Kidney (tissue), 14 donors: ENCODE results near the gene ABCB9. TPM values are rescaled to one million over a fixed set of nuclear protein-coding genes. Genes with fewer than 3 reads are reported as not detected.

Experiments used
- DNase-seq, 5 donors: peaks; one replicate each; pipeline ENCODE4 v3.0.0-alpha.2; 2013 to 2020
- FAIRE-seq: peaks from 2 replicates; lab custom pipeline; 2012; peaks lifted over from hg19 to GRCh38; lab: Jason Lieb, UNC
- H3K27ac ChIP-seq, 2 donors: one replicate each; pipeline ENCODE4 v1.7.0; 2013; ENCODE audit warnings: low read depth in 2 of 2, low read length in 2 of 2, inconsistent platforms in 1 of 2
- H3K27me3 ChIP-seq: one replicate; pipeline ENCODE4 v1.7.1; 2013; ENCODE audit warnings: low read length, inconsistent platforms; ENCODE audit not compliant: control insufficient read depth, insufficient read depth
- H3K36me3 ChIP-seq, 3 donors: one replicate each; pipeline versions ENCODE4 v1.7.0 to v1.7.1; 2013; ENCODE audit warnings: low read length in 3 of 3, control low read depth in 1 of 3, inconsistent platforms in 1 of 3; ENCODE audit not compliant: insufficient read depth in 3 of 3, control insufficient read depth in 2 of 3
- H3K4me1 ChIP-seq, 3 donors: one replicate each; pipeline versions ENCODE4 v1.7.0 to v1.7.1; 2013; ENCODE audit warnings: low read length in 3 of 3, inconsistent platforms in 1 of 3, low read depth in 1 of 3; ENCODE audit not compliant: control insufficient read depth in 2 of 3, insufficient read depth in 2 of 3
- H3K4me3 ChIP-seq, 3 donors: one replicate each; pipeline versions ENCODE4 v1.7.0 to v1.8.1; 2013; ENCODE audit warnings: low read length in 3 of 3, control low read depth in 1 of 3, inconsistent platforms in 1 of 3
- H3K9ac ChIP-seq, 3 donors: one replicate each; pipeline versions ENCODE4 v1.7.0 to v1.7.1; 2013; ENCODE audit warnings: low read length in 3 of 3, control low read depth in 1 of 3, inconsistent platforms in 1 of 3
- H3K9me3 ChIP-seq, 3 donors: one replicate each; pipeline versions ENCODE4 v1.7.0 to v1.7.1; 2013; ENCODE audit warnings: low read length in 3 of 3, control low read depth in 1 of 3, inconsistent platforms in 1 of 3; ENCODE audit not compliant: control insufficient read depth in 2 of 3, insufficient read depth in 1 of 3
- intact Hi-C: fragments of 100-400 bp; cut with DNase I; formaldehyde crosslinking; loops from one replicate; pipeline ENCODE4 v1.11.1; 2022
- polyA plus RNA-seq: library from polyadenylated mRNA; stranded (reverse); fragments of 350-450 nt; fragmentation: Illumina TruSeq; extraction: RNeasy Lipid Tissue Mini Kit (QIAGEN cat#74804); gene quantifications from one replicate; pipeline ENCODE4 v1.2.3, GENCODE V29; 2014; ENCODE audit warnings: low read depth, low replicate concordance; ENCODE audit not compliant: insufficient read depth
- total RNA-seq: library from RNA; stranded (reverse); fragmentation: NEBNext Ultra II Directional; extraction: Animal tissue kit (Norgen Biotek cat#: 25700); gene quantifications from one replicate; pipeline ENCODE4 v1.2.1, GENCODE V29; 2021
- TF ChIP-seq, protein P1 (sequence below): IDR thresholded peaks from 3 replicates; pipeline ENCODE4 v1.5.1; 2012; ENCODE audit warnings: mild to moderate bottlenecking, moderate library complexity, borderline replicate concordance; ENCODE audit not compliant: insufficient read depth; ENCODE audit errors: extremely low read depth
- donor health status: control.
- donor health status: control.
- donor health status: control.
- donor health status: control.
- donor health status: control.
- donor health status: DM: yes; HTN: yes; CAD: no.
- donor health status: Normal renal cell carcinoma (clear cell type).

The ABCB9 gene
- total and polyA plus RNA-seq, 2 donors from 2014 or later, result 4.6 to 7.6 TPM

DNA sequence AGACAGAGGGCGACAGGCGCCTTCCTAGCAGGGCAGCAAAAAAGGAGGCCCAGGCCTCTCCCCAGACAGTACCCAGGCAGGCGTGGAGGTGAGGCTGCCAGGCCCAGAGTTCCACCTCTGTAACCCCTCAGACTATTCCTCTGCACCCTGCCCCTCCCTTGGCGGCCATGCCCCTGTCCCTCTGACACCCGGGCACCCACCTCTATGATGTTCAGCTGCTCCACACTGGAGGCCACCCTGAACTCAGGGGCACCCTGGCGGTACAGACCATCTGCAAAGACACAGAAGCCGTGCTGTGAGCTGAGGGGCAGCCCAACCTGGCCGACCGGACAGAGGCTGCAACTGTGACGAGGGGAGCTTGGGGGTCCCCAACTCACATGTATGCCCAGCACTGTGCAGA lies 34.3 kb upstream of the ABCB9 start:
- intact Hi-C loops, result no loop called here
- Histone ChIP-seq H3K27me3 (no peaks in the 10 kb centered on the region), H3K27ac (no peak overlapping the region), H3K36me3 (peaks cover 0 to 16% (median 5%) of the 10 kb centered on the region in 3 donors), H3K4me3 (no peak overlapping the region), H3K9ac (no peak overlapping the region), H3K4me1 (peaks cover 0 to 11% (median 0%) of the 10 kb centered on the region in 3 donors), H3K9me3 (no peaks in the 10 kb centered on the region)
- FAIRE-seq (no peak), DNase-seq (peak in 2 of 5 donors; percentile 18 to 65)
- TF ChIP-seq, protein P1, sequence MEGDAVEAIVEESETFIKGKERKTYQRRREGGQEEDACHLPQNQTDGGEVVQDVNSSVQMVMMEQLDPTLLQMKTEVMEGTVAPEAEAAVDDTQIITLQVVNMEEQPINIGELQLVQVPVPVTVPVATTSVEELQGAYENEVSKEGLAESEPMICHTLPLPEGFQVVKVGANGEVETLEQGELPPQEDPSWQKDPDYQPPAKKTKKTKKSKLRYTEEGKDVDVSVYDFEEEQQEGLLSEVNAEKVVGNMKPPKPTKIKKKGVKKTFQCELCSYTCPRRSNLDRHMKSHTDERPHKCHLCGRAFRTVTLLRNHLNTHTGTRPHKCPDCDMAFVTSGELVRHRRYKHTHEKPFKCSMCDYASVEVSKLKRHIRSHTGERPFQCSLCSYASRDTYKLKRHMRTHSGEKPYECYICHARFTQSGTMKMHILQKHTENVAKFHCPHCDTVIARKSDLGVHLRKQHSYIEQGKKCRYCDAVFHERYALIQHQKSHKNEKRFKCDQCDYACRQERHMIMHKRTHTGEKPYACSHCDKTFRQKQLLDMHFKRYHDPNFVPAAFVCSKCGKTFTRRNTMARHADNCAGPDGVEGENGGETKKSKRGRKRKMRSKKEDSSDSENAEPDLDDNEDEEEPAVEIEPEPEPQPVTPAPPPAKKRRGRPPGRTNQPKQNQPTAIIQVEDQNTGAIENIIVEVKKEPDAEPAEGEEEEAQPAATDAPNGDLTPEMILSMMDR, result no peak

DNA sequence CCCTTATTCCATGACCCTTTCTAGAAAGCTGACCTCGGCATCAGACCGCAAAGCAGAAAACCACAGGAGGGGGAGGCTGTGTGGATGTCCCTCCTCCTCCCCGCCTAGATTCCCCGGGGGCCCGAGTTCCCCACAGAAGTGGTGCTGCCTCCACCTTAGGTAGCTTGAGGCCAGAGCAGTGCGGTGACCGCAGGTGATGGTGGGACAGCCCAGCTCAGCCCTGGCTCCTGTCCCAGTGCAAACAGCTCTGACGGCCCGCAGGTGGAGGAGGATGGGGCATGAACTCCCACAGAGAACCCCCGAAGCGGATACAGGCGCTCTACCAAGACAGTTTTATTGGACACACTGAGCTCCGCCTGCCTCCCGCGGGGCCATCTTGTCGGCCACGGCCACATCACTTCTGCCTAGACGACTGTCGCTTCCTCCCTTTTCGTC lies 33.7 kb upstream of the ABCB9 start:
- intact Hi-C loops, result no loop called here
- no peak for FAIRE-seq
- Histone ChIP-seq H3K36me3 (peaks cover 0 to 16% (median 5%) of the 10 kb centered on the region in 3 donors), H3K9me3 (no peaks in the 10 kb centered on the region), H3K27me3 (no peaks in the 10 kb centered on the region), H3K4me1 (peaks cover 0 to 17% (median 0%) of the 10 kb centered on the region in 3 donors), H3K4me3 (no peak overlapping the region), H3K27ac (no peak overlapping the region), H3K9ac (no peak overlapping the region)
- DNase-seq, result peak; percentile 26 to 66 (median 46)
- TF ChIP-seq, protein P1, result no peak

DNA sequence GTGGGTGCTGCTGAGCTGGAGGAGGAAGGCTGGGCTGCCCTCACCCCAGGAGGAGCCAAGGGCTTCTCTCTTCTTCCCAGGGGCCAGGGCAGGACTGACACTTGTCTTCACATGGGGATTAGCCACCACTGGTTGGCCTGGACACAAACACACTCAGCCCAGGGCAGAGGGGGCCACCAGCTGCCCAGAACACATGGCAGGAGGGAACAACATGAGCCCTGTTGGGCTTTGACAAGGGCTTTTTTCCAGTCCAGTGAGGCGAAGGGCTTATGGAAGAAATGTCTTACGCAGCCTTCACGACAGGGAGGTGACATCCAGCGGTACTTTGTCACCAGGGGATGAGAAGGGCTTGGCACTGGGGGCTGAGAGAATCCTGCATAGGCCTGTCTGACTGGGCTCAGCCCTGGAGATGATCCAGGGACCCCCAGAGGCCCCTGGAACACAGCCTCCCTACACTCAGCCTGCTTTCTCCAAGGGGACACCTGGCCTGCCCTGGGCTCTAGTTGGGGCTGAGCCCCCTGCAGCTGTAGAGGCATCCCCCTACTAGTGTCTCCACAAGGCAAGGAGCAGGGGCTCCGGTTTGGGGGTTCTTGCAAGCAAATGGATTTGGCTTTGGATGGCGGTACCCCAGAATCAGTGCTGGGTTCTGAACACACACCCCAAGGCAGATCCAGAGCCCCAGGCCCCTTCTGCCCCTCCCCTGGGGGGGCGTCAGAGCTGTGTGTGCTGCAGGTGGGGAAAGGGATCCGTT lies 33.1 kb upstream of the ABCB9 start:
- no peak overlapping the region for H3K4me3 ChIP-seq
- peaks cover 0 to 13% (median 0%) of the 10 kb centered on the region in 3 donors for H3K36me3 ChIP-seq
- H3K27ac ChIP-seq, result no peak overlapping the region
- no peaks in the 10 kb centered on the region for H3K9me3 ChIP-seq
- TF ChIP-seq, protein P1, result no peak
- peak in 2 of 5 donors; percentile 28 to 59 for DNase-seq
- H3K4me1 ChIP-seq, result peaks cover 0 to 18% (median 0%) of the 10 kb centered on the region in 3 donors
- intact Hi-C loops, result no loop called here
- no peaks in the 10 kb centered on the region for H3K27me3 ChIP-seq
- FAIRE-seq, result no peak
- H3K9ac ChIP-seq, result no peak overlapping the region
